Epithelial cell of prostate (primary cell): ENCODE data around the gene CDK11A.
A peak's percentile ranks its signal among the peaks of the same experiment; 100 is the strongest.
"Not testable (repeated sequence)": the region's sequence is repeated elsewhere in the genome, so short reads cannot be mapped to it uniquely, and the experiment has no call there.

Experiments used
- DNase-seq: peaks from one replicate; pipeline ENCODE4 v3.0.0-alpha.2; 2011; ENCODE audit warnings: low read depth, low spot score
- H3K27ac ChIP-seq: fragments of 450-650 bp; 2 replicates; pipeline ENCODE4 v1.5.1; 2017; ENCODE audit warnings: mild to moderate bottlenecking

CDK11A gene

GRCh38 chr1:1728308-1729005 is 4.3 kb upstream of the CDK11A start:
- DNase-seq = not testable (repeated sequence)
- H3K27ac ChIP-seq = peak overlapping the region; percentile 24

- H3K27ac ChIP-seq, DNase-seq: not testable (repeated sequence)
Measured at GRCh38 chr1:1727131-1727651, 3.0 kb upstream of the CDK11A start.

- H3K27ac ChIP-seq, DNase-seq: not testable (repeated sequence)
Measured at GRCh38 chr1:1726088-1726487, 1.9 kb upstream of the CDK11A start.

- no peak overlapping the region for H3K27ac ChIP-seq
- no peak for DNase-seq
Measured at GRCh38 chr1:1721201-1721600, 3.0 kb downstream of the CDK11A start.

GRCh38 chr1:1715109-1715883 is 8.9 kb downstream of the CDK11A start:
- not testable (repeated sequence) for DNase-seq, H3K27ac ChIP-seq

- DNase-seq, H3K27ac ChIP-seq: not testable (repeated sequence)
Measured at GRCh38 chr1:1707897-1708296, 16.3 kb downstream of the CDK11A start.

GRCh38 chr1:1707241-1707640 is 16.9 kb downstream of the CDK11A start:
- not testable (repeated sequence) for DNase-seq, H3K27ac ChIP-seq

GRCh38 chr1:1705623-1706022 is 18.5 kb downstream of the CDK11A start:
- not testable (repeated sequence) for H3K27ac ChIP-seq, DNase-seq

- not testable (repeated sequence) for H3K27ac ChIP-seq, DNase-seq
Measured at GRCh38 chr1:1704284-1704957, 19.7 kb downstream of the CDK11A start.

GRCh38 chr1:1703796-1704195 is 20.4 kb downstream of the CDK11A start:
- no peak overlapping the region for H3K27ac ChIP-seq
- no peak for DNase-seq

GRCh38 chr1:1702506-1702905 is 21.7 kb downstream of the CDK11A start:
- DNase-seq, H3K27ac ChIP-seq: not testable (repeated sequence)

GRCh38 chr1:1700557-1700956 is 23.6 kb downstream of the CDK11A start:
- H3K27ac ChIP-seq, DNase-seq: not testable (repeated sequence)

- not testable (repeated sequence) for H3K27ac ChIP-seq, DNase-seq
Measured at GRCh38 chr1:1700067-1700466, 24.1 kb downstream of the CDK11A start.

- DNase-seq, H3K27ac ChIP-seq: not testable (repeated sequence)
Measured at GRCh38 chr1:1699061-1699460, 25.1 kb downstream of the CDK11A start.

- not testable (repeated sequence) for H3K27ac ChIP-seq, DNase-seq
Measured at GRCh38 chr1:1697358-1698183, 26.6 kb downstream of the CDK11A start.

GRCh38 chr1:1696431-1697357 is 27.5 kb downstream of the CDK11A start:
- DNase-seq, H3K27ac ChIP-seq: not testable (repeated sequence)

GRCh38 chr1:1692714-1693647 is 31.2 kb downstream of the CDK11A start, which contains the start of gene SLC35E2B:
Gene SLC35E2B, minus strand, starts transcription at chr1:1692795. Its CDS starts 16,096 bp downstream, at chr1:1676699.
- DNase-seq = peak; percentile 24
- H3K27ac ChIP-seq = peak within 1 kb of the TSS; percentile 84

GRCh38 chr1:1692324-1692713 is 31.8 kb downstream of the CDK11A start:
- peak overlapping the region; percentile 84 for H3K27ac ChIP-seq
- DNase-seq = not testable (repeated sequence)
